ENCODE results near the gene CPSF7. TPM values are rescaled to one million over a fixed set of nuclear protein-coding genes. Genes with fewer than 3 reads are reported as not detected.

Gene CPSF7, protein sequence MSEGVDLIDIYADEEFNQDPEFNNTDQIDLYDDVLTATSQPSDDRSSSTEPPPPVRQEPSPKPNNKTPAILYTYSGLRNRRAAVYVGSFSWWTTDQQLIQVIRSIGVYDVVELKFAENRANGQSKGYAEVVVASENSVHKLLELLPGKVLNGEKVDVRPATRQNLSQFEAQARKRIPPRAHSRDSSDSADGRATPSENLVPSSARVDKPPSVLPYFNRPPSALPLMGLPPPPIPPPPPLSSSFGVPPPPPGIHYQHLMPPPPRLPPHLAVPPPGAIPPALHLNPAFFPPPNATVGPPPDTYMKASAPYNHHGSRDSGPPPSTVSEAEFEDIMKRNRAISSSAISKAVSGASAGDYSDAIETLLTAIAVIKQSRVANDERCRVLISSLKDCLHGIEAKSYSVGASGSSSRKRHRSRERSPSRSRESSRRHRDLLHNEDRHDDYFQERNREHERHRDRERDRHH
- total RNA-seq (2022) = 99.9 and 111 TPM in 2 replicates
- percentile 93 among the genes with signal in this experiment for Bru-seq, nascent RNA
- percentile 93 among the genes with signal in this experiment for BruChase-seq, experiment 1, labeled RNA remaining after a 6-hour chase
- BruChase-seq, experiment 2, labeled RNA remaining after a 2-hour chase = percentile 95 among the genes with signal in this experiment
- long read RNA-seq, transcript CPSF7-205 (10 exons, 3,524 nt) = minor isoform, 20 of 84 reads
- long read RNA-seq, transcript CPSF7-202 (10 exons, 3,650 nt) = major isoform, 31 of 84 reads
- long read RNA-seq, partial matches to known transcripts = 10 of 84 reads
- long read RNA-seq, other reads (novel, unspliced or antisense) = 22 of 84 reads

GRCh38 chr11:61429691-61430582 is at the start of gene CPSF7, which contains the start of gene SDHAF2:
CPSF7 (minus strand) TSS chr11:61429975; CDS start chr11:61429235, 740 bp downstream.
SDHAF2 (plus strand) TSS chr11:61430124; CDS start chr11:61430147, 23 bp downstream.
- Mint-ChIP-seq H3K27ac (ENCODE audit: low read depth, unreplicated experiment) (peak within 1 kb of the TSS; percentile 99), H3K4me3 (ENCODE audit: unreplicated experiment) (peak within 1 kb of the TSS; percentile 98), H3K36me3 (ENCODE audit: insufficient read depth, unreplicated experiment) (peaks cover 60% of the 10 kb centered on the region), H3K4me1 (ENCODE audit: insufficient read depth, unreplicated experiment) (no peaks in the 10 kb centered on the region), H3K27me3 (ENCODE audit: insufficient read depth, unreplicated experiment) (no peaks in the 10 kb centered on the region), H3K9me3 (ENCODE audit: unreplicated experiment) (no peaks in the 10 kb centered on the region)
- intact Hi-C loops (cut with micrococcal nuclease) = no loop called here
- ChIA-PET POLR2A (interaction anchor here (0.6 to 3.7 kb wide), 31 partner anchors 10 to 1451 kb away, joined by 3 to 24 read pairs (median 4); partner anchors contain the start of genes CYB561A3, DDB1, FEN1 and SLC3A2), CTCF (interaction anchor here (0.5 to 1.6 kb wide), 12 partner anchors 16 to 1772 kb away, joined by 3 to 5 read pairs (median 3); no protein-coding TSS in a partner anchor)
- no peak for TF ChIP-seq CTCF (IDR thresholded peaks at IDR 0.05; ENCODE audit: unreplicated experiment)
- BruUV-seq (replicated peaks) = TSS peak; percentile 78
- peak; percentile 93 for DNase-seq (ENCODE audit: unreplicated experiment)

- POLR2A ChIA-PET = interaction anchor here (0.7 to 0.9 kb wide), 2 partner anchors 39 to 52 kb away, joined by 3 read pairs; no protein-coding TSS in a partner anchor
- CTCF ChIA-PET = interaction anchor here (0.6 to 9.0 kb wide), 39 partner anchors 9 to 256 kb away, joined by 3 to 142 read pairs (median 4); no protein-coding TSS in a partner anchor
- peak; percentile 88 for TF ChIP-seq CTCF (IDR thresholded peaks at IDR 0.05; ENCODE audit: unreplicated experiment)
- Mint-ChIP-seq H3K27ac (ENCODE audit: low read depth, unreplicated experiment) (no peak overlapping the region), H3K9me3 (ENCODE audit: unreplicated experiment) (no peaks in the 10 kb centered on the region), H3K4me1 (ENCODE audit: insufficient read depth, unreplicated experiment) (peaks cover 9% of the 10 kb centered on the region), H3K27me3 (ENCODE audit: insufficient read depth, unreplicated experiment) (no peaks in the 10 kb centered on the region), H3K36me3 (ENCODE audit: insufficient read depth, unreplicated experiment) (peaks cover 15% of the 10 kb centered on the region), H3K4me3 (ENCODE audit: unreplicated experiment) (no peak overlapping the region)
- DNase-seq (ENCODE audit: unreplicated experiment) = peak; percentile 27
- BruUV-seq (replicated peaks) = no TSS peak
- intact Hi-C loops (cut with micrococcal nuclease) = loop anchor here (1.0 kb wide), 3 partner anchors 40 to 161 kb away; no protein-coding TSS in a partner anchor
Measured at GRCh38 chr11:61477727-61478148, 48.0 kb upstream of the CPSF7 start.

DNA sequence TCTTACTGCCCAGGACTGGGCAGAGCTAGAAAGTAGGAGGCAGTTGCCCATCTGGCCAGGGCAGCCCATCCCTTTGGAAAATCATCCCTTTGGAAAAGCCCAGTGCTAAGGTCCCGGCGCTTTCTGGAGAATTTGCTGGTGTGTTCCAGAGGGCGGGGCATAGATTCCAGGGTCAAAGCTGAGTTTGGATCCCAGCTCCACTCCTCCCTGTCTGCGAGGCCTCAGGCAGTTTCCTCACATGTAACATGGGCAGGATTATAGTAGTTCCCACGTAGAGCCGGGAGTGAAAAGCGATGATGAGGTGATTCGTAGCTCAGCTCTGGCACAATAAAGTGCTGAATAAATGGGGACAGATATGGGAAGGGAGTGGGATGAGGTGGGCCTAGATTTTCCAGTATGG is 47.4 kb upstream of the CPSF7 start:
- no peak for DNase-seq (ENCODE audit: unreplicated experiment)
- ChIA-PET CTCF (interaction anchor here (0.6 to 9.0 kb wide), 37 partner anchors 8 to 252 kb away, joined by 3 to 142 read pairs (median 4); no protein-coding TSS in a partner anchor), POLR2A (interaction anchor here (0.7 to 0.9 kb wide), 3 partner anchors 31 to 52 kb away, joined by 3 read pairs; no protein-coding TSS in a partner anchor)
- no peaks in the 10 kb centered on the region for H3K27me3 Mint-ChIP-seq (ENCODE audit: insufficient read depth, unreplicated experiment)
- intact Hi-C loops (cut with micrococcal nuclease) = loop anchor here (1.0 kb wide), 3 partner anchors 40 to 161 kb away; no protein-coding TSS in a partner anchor
- TF ChIP-seq CTCF (IDR thresholded peaks at IDR 0.05; ENCODE audit: unreplicated experiment) = no peak
- peaks cover 21% of the 10 kb centered on the region for H3K36me3 Mint-ChIP-seq (ENCODE audit: insufficient read depth, unreplicated experiment)
- H3K27ac Mint-ChIP-seq (ENCODE audit: low read depth, unreplicated experiment) = no peak overlapping the region
- no peak overlapping the region for H3K4me3 Mint-ChIP-seq (ENCODE audit: unreplicated experiment)
- BruUV-seq (replicated peaks) = no TSS peak
- peaks cover 9% of the 10 kb centered on the region for H3K4me1 Mint-ChIP-seq (ENCODE audit: insufficient read depth, unreplicated experiment)
- H3K9me3 Mint-ChIP-seq (ENCODE audit: unreplicated experiment) = no peaks in the 10 kb centered on the region
